Adrenal gland (tissue), 12 donors: ENCODE results near the gene LMAN1. TPM values are rescaled to one million over a fixed set of nuclear protein-coding genes. Genes with fewer than 3 reads are reported as not detected.

Source experiments
- DNase-seq, 7 donors: peaks; one replicate each; pipeline ENCODE4 v3.0.0-alpha.2; 2019 to 2020
- H3K27ac ChIP-seq, 5 donors: fragments of 200-600 bp; sonication (generic) in 4 of 5; 1 replicate in 3 of 5; 2 replicates in 2 of 5; pipeline versions ENCODE4 v1.5.1 to v1.8.0; 2016 to 2020; ENCODE audit warnings: mild to moderate bottlenecking in 1 of 5
- H3K27me3 ChIP-seq: fragments of 200-600 bp; 2 replicates; pipeline ENCODE4 v1.8.0; 2021
- H3K36me3 ChIP-seq, 2 donors: fragments of 200-600 bp; replicated peaks in 1 of 2; 1 replicate in 1 of 2; 2 replicates in 1 of 2; pipeline versions ENCODE4 v1.5.1 to v1.8.0; 2018 to 2022
- H3K4me1 ChIP-seq, 2 donors: fragments of 200-600 bp; replicated peaks in 1 of 2; 1 replicate in 1 of 2; 2 replicates in 1 of 2; pipeline versions ENCODE4 v1.5.1 to v1.8.0; 2018 to 2021
- H3K4me3 ChIP-seq, 4 donors: fragments of 200-600 bp; sonication (generic) in 3 of 4; one replicate each; pipeline ENCODE4 v1.5.1; 2016 to 2018
- H3K9me3 ChIP-seq, 3 donors: fragments of 200-600 bp; sonication (generic) in 1 of 3; replicated peaks in 1 of 3; 1 replicate in 2 of 3; 2 replicates in 1 of 3; pipeline versions ENCODE4 v1.5.1 to v1.8.0; 2016 to 2021
- CTCF ChIP-seq, 6 experiments: fragments of 450-650 bp in 4 of 6; fragments of 200-600 bp in 2 of 6; sonication (generic) in 1 of 6; IDR thresholded peaks; 1 replicate in 5 of 6; 2 replicates in 1 of 6; pipeline versions ENCODE4 v1.5.1 to v1.8.0; 2016 to 2021; ENCODE audit warnings: antibody characterized with exemption in 6 of 6, mild to moderate bottlenecking in 2 of 6, moderate library complexity in 1 of 6
- POLR2A ChIP-seq, 2 donors: fragments of 450-650 bp; IDR thresholded peaks; one replicate each; pipeline ENCODE4 v1.6.1; 2017; ENCODE audit warnings: antibody characterized with exemption in 2 of 2, mild to moderate bottlenecking in 2 of 2, moderate library complexity in 1 of 2
- WGBS, 4 donors: extraction: QIAGEN DNeasy Blood & Tissue Kit in 2 of 4; methylation state at CpG; one replicate each; pipeline versions ENCODE4 v1.1.5 to v1.1.7; 2013 to 2017; 5-methylcytosine and 5-hydroxymethylcytosine counted together
- intact Hi-C, 2 donors: fragments of 100-400 bp; cut with DNase I; formaldehyde crosslinking; loops; one replicate each; pipeline versions ENCODE4 v1.14.1 to v1.15.0; 2022 to 2023
- polyA plus RNA-seq, 3 donors: library from polyadenylated mRNA; stranded (reverse); fragments of 200-250 nt in 2 of 3; fragments of 350-450 nt in 1 of 3; fragmentation: Illumina TruSeq in 1 of 3; extraction: RNeasy Lipid Tissue Mini Kit (QIAGEN cat#74804) in 1 of 3; gene quantifications; one replicate each; pipeline ENCODE4 v1.2.3, GENCODE V29; 2013 to 2014
- total RNA-seq, 9 donors: library from RNA; depleted of rRNA in 4 of 9; stranded (reverse); fragments of >200 nt in 4 of 9; fragments of 120-200 nt in 1 of 9; fragmentation: NEBNext Ultra II Directional in 1 of 9; extraction: Animal tissue kit (Norgen Biotek cat#: 25700) in 1 of 9; gene quantifications; one replicate each; pipeline versions ENCODE4 v1.1.0 to v1.2.4, GENCODE V29; 2013 to 2023
- donor health status: healthy with polysubstance abuse.
- donor health status: Bipolar disorder and iron deficiency.
- donor health status: DM: yes; HTN: yes; CAD: no.
- donor health status: DM: no; HTN: no; CAD: no.
- donor health status: DM: no; HTN: no; CAD: no.
- donor health status: DM: yes; HTN: yes; CAD: no.

The LMAN1 gene
- total and polyA plus RNA-seq, 12 donors = 14.3 to 186 (median 89.3) TPM

- no peaks in the 10 kb centered on the region for H3K4me1 ChIP-seq
- no peaks in the 10 kb centered on the region for H3K9me3 ChIP-seq
- H3K36me3 ChIP-seq = no peaks in the 10 kb centered on the region
- no peak for DNase-seq
- intact Hi-C loops = no loop called here
- no peaks in the 10 kb centered on the region for H3K27me3 ChIP-seq
- H3K27ac ChIP-seq = no peak overlapping the region
- H3K4me3 ChIP-seq = no peak overlapping the region
- no peak for TF ChIP-seq POLR2A (IDR thresholded peaks at IDR 0.05)
- no peak for TF ChIP-seq CTCF (IDR thresholded peaks at IDR 0.05)
- WGBS, 4 donors = 65 to 82% (median 72%) methylated on average over 7 of the region's 7 CpGs
These were observed 17.4 kb upstream of the LMAN1 start for GRCh38 chr18:59376351-59376935.

- H3K4me3 ChIP-seq = no peak overlapping the region
- TF ChIP-seq POLR2A (IDR thresholded peaks at IDR 0.05) = no peak
- TF ChIP-seq CTCF (IDR thresholded peaks at IDR 0.05) = no peak
- intact Hi-C loops = no loop called here
- WGBS, 4 donors = 60 to 78% (median 69%) methylated on average over 3 of the region's 3 CpGs
- H3K27ac ChIP-seq = no peak overlapping the region
- no peaks in the 10 kb centered on the region for H3K4me1 ChIP-seq
- H3K9me3 ChIP-seq = no peaks in the 10 kb centered on the region
- H3K36me3 ChIP-seq = no peaks in the 10 kb centered on the region
- DNase-seq = no peak
- H3K27me3 ChIP-seq = no peaks in the 10 kb centered on the region
These were observed 15.1 kb upstream of the LMAN1 start for GRCh38 chr18:59374128-59374527.

- 89 to 97% (median 93%) methylated on average over 2 of the region's 2 CpGs for WGBS, 4 donors
- Histone ChIP-seq H3K4me3 (no peak overlapping the region), H3K27ac (no peak overlapping the region), H3K4me1 (no peaks in the 10 kb centered on the region), H3K9me3 (no peaks in the 10 kb centered on the region), H3K36me3 (no peaks in the 10 kb centered on the region), H3K27me3 (no peaks in the 10 kb centered on the region)
- no peak for TF ChIP-seq POLR2A (IDR thresholded peaks at IDR 0.05)
- no peak for TF ChIP-seq CTCF (IDR thresholded peaks at IDR 0.05)
- intact Hi-C loops = no loop called here
- DNase-seq = no peak
These were observed 13.9 kb upstream of the LMAN1 start for GRCh38 chr18:59372975-59373374.

- Histone ChIP-seq H3K4me1 (peaks cover 0 to 36% of the 10 kb centered on the region in 2 donors), H3K36me3 (peaks cover 0 to under 1% of the 10 kb centered on the region in 2 donors), H3K4me3 (no peak overlapping the region), H3K27me3 (no peaks in the 10 kb centered on the region), H3K27ac (no peak overlapping the region), H3K9me3 (no peaks in the 10 kb centered on the region)
- no peak for TF ChIP-seq POLR2A (IDR thresholded peaks at IDR 0.05)
- TF ChIP-seq CTCF (IDR thresholded peaks at IDR 0.05) = no peak
- DNase-seq = no peak
- intact Hi-C loops = no loop called here
- 89 to 96% (median 94%) methylated on average over 3 of the region's 3 CpGs for WGBS, 4 donors
These were observed 1.3 kb upstream of the LMAN1 start for GRCh38 chr18:59360381-59360780.
